Astrocyte of the cerebellum (primary cell): ENCODE measurements around the gene DLG2.
"Not testable (repeated sequence)": the region's sequence is repeated elsewhere in the genome, so short reads cannot be mapped to it uniquely, and the experiment has no call there.

ENCODE experiments used
- DNase-seq: peaks from one replicate; pipeline ENCODE4 v3.0.0-alpha.2; 2011; ENCODE audit warnings: low read depth
- H3K4me3 ChIP-seq: 2 replicates; pipeline ENCODE4 v1.5.1; 2011; ENCODE audit warnings: mild to moderate bottlenecking, low read depth, low read length, moderate library complexity
- CTCF ChIP-seq: IDR thresholded peaks from 2 replicates; pipeline ENCODE4 v1.5.1; 2012; ENCODE audit warnings: low read length, low read depth, moderate library complexity, mild to moderate bottlenecking; ENCODE audit errors: missing control alignments
- in situ Hi-C: cut with HindIII; loops from 2 replicates; pipeline ENCODE4 v1.10.0; 2017; ENCODE audit warnings: low sequenced_read_pairs

The DLG2 gene

GRCh38 chr11:85391141-85391540 lies 236.0 kb downstream of the DLG2 start:
- no peak overlapping the region for H3K4me3 ChIP-seq
- TF ChIP-seq CTCF: no peak
- in situ Hi-C loops: no loop called here
- no peak for DNase-seq

- H3K4me3 ChIP-seq: no peak overlapping the region
- no peak for TF ChIP-seq CTCF
- no peak for DNase-seq
- in situ Hi-C loops: no loop called here
These were observed 241.6 kb downstream of the DLG2 start for GRCh38 chr11:85385547-85385946.

GRCh38 chr11:85385111-85385510 lies 242.0 kb downstream of the DLG2 start:
- no peak overlapping the region for H3K4me3 ChIP-seq
- no peak for TF ChIP-seq CTCF
- no peak for DNase-seq
- in situ Hi-C loops: no loop called here

GRCh38 chr11:85379066-85379465 lies 248.1 kb downstream of the DLG2 start:
- no peak for DNase-seq
- in situ Hi-C loops: no loop called here
- no peak overlapping the region for H3K4me3 ChIP-seq
- no peak for TF ChIP-seq CTCF

- no peak for DNase-seq
- no peak overlapping the region for H3K4me3 ChIP-seq
- in situ Hi-C loops: no loop called here
- no peak for TF ChIP-seq CTCF
These were observed 249.2 kb downstream of the DLG2 start for GRCh38 chr11:85377901-85378300.

- in situ Hi-C loops: no loop called here
- no peak overlapping the region for H3K4me3 ChIP-seq
- TF ChIP-seq CTCF: no peak
- DNase-seq: no peak
These were observed 267.3 kb downstream of the DLG2 start for GRCh38 chr11:85359859-85360258.

GRCh38 chr11:85355921-85356320 lies 271.2 kb downstream of the DLG2 start:
- no peak for TF ChIP-seq CTCF
- in situ Hi-C loops: no loop called here
- no peak for DNase-seq
- H3K4me3 ChIP-seq: no peak overlapping the region

- in situ Hi-C loops, DNase-seq, H3K4me3 ChIP-seq: not testable (repeated sequence)
These were observed 277.6 kb downstream of the DLG2 start for GRCh38 chr11:85349539-85349938.
